Mucosa of stomach (tissue), 1 donor: ENCODE results near the gene CDKN2AIPNL.

Experiments used
- H3K27me3 ChIP-seq: one replicate; pipeline ENCODE4 v1.7.0; 2013; ENCODE audit warnings: mild to moderate bottlenecking, low read length; ENCODE audit not compliant: control insufficient read depth, insufficient read depth
- H3K36me3 ChIP-seq: one replicate; pipeline ENCODE4 v1.7.0; 2013; ENCODE audit warnings: low read length; ENCODE audit not compliant: control insufficient read depth, insufficient read depth
- H3K4me1 ChIP-seq: one replicate; pipeline ENCODE4 v1.7.0; 2013; ENCODE audit warnings: mild to moderate bottlenecking, low read length; ENCODE audit not compliant: control insufficient read depth, insufficient read depth
- H3K4me3 ChIP-seq: one replicate; pipeline ENCODE4 v1.7.0; 2013; ENCODE audit warnings: low read length
- H3K9ac ChIP-seq: one replicate; pipeline ENCODE4 v1.7.0; 2013; ENCODE audit warnings: mild to moderate bottlenecking, low read length, moderate library complexity
- H3K9me3 ChIP-seq: one replicate; pipeline ENCODE4 v1.7.0; 2013; ENCODE audit warnings: mild to moderate bottlenecking, low read length, moderate library complexity; ENCODE audit not compliant: control insufficient read depth
- donor health status: Pancreatic carcinoma.

CDKN2AIPNL gene

GRCh38 chr5:134449167-134449566 is 37.5 kb upstream of the CDKN2AIPNL start:
- H3K27me3 ChIP-seq = no peaks in the 10 kb centered on the region
- no peaks in the 10 kb centered on the region for H3K4me1 ChIP-seq
- H3K36me3 ChIP-seq = no peaks in the 10 kb centered on the region
- H3K9me3 ChIP-seq = no peaks in the 10 kb centered on the region
- H3K9ac ChIP-seq = no peak overlapping the region
- H3K4me3 ChIP-seq = no peak overlapping the region

DNA sequence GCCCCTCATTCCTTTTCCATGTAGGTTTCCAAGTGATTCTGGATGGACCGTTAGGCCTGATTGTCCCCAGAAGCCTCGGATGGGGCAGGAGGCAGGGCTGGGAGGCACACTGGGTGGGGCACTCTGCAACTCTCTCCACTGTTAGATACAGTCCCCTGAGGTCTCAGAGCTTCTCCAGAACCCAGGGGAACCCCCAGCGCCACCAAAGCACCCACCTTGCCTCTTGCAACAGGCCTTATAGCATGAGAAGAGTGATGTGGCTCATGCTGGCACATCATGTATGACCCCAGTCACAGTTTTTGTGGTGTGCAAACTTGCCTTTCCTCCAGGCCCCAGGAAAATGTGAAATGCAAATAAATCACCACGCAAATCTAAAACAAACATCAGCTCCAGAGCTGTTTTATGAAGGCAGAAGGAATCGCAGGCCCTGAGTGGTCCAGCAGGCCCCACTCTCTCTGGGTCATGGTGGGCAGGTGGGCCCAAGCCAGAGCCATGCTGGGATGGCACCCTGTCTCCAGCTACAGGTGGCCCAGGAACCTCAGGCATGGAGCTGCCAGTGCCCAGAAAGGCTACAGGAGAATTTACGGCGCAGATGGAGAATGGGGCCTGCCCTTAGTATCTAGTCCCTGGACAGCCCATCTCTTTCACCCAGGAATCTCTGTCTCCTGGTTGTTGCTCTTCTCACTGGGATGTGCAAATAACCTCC is 36.3 kb upstream of the CDKN2AIPNL start:
- no peaks in the 10 kb centered on the region for H3K9me3 ChIP-seq
- H3K9ac ChIP-seq = no peak overlapping the region
- H3K4me1 ChIP-seq = no peaks in the 10 kb centered on the region
- H3K27me3 ChIP-seq = no peaks in the 10 kb centered on the region
- H3K4me3 ChIP-seq = no peak overlapping the region
- no peaks in the 10 kb centered on the region for H3K36me3 ChIP-seq

DNA sequence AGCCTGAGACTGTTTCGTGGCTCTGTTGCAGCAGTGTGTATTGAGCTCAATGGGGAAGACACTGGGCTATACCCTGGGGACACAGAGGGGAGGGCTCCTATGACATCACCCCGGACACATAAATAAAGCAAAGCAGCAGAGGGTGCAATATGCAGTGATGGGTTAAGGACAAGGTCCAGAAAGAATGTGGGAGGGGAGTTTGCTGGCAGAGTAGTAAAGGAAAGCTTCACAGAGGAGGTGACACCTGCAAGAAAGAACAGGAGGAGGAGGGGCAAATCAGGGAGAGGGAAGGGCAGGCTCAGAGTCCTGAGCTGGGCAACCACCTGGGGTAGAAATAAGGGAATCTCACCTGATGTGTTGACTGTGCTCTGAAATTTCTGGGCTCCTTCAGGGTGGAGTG is 35.3 kb upstream of the CDKN2AIPNL start:
- Histone ChIP-seq H3K36me3 (no peaks in the 10 kb centered on the region), H3K9ac (no peak overlapping the region), H3K9me3 (no peaks in the 10 kb centered on the region), H3K4me3 (no peak overlapping the region), H3K4me1 (no peaks in the 10 kb centered on the region), H3K27me3 (no peaks in the 10 kb centered on the region)

- Histone ChIP-seq H3K4me1 (no peaks in the 10 kb centered on the region), H3K27me3 (no peaks in the 10 kb centered on the region), H3K4me3 (no peak overlapping the region), H3K36me3 (no peaks in the 10 kb centered on the region), H3K9me3 (no peaks in the 10 kb centered on the region), H3K9ac (no peak overlapping the region)
Observed at GRCh38 chr5:134445856-134446818, 34.5 kb upstream of the CDKN2AIPNL start.

DNA sequence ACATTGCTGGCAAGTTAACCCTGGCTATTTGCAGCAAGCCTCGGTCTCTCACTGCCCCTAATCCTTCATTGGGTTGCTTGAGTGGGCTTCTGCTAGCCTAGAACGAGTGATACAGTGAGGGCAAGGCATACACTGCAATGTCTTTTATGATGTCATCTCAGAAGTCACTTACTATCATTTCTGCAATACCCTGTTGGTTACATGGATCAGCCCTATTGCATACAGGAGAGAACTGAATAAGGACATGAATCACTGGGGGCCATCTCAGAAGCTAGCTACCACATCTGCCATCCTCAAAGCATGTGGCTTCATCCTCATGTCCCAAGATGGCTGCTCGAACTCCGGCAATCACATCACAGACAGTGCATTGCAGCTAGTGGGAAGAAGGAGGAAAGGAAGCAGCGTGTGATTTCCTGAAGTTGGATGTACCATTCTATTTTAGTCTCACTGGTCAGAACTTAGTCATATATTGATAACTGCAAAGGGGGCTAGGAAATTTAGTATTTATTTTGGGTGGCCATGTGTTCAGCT is 33.3 kb upstream of the CDKN2AIPNL start:
- H3K27me3 ChIP-seq = no peaks in the 10 kb centered on the region
- no peak overlapping the region for H3K9ac ChIP-seq
- no peak overlapping the region for H3K4me3 ChIP-seq
- no peaks in the 10 kb centered on the region for H3K9me3 ChIP-seq
- no peaks in the 10 kb centered on the region for H3K36me3 ChIP-seq
- H3K4me1 ChIP-seq = peaks cover 6% of the 10 kb centered on the region

DNA sequence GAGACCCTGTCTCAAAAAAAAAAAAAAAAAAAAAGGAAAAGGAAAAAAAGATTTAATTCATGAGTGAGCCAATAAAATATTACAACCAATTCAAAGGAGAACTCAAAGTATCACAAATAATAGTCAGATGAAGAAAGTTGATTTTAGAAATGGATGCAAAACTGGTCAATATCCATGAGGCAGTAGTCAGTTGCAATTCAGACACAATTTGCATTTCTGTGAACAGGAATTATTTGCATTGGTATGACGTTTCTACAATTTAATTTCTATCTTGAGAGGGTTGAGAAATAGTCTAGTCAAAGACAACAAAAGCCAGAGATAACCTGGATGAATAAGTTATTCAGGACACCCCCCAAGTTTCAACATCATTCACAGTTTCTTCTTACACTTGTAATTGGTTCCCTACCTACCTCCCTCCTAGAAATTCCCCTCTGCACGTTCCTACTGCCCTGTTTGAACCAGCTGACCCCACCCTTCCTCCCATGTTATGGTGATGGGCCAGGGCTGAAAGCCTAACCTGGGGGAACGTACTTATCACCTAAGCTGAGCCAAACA is 28.6 kb upstream of the CDKN2AIPNL start:
- H3K36me3 ChIP-seq = no peaks in the 10 kb centered on the region
- peaks cover 34% of the 10 kb centered on the region for H3K4me1 ChIP-seq
- H3K4me3 ChIP-seq = no peak overlapping the region
- H3K9me3 ChIP-seq = no peaks in the 10 kb centered on the region
- H3K9ac ChIP-seq = no peak overlapping the region
- H3K27me3 ChIP-seq = no peaks in the 10 kb centered on the region

DNA sequence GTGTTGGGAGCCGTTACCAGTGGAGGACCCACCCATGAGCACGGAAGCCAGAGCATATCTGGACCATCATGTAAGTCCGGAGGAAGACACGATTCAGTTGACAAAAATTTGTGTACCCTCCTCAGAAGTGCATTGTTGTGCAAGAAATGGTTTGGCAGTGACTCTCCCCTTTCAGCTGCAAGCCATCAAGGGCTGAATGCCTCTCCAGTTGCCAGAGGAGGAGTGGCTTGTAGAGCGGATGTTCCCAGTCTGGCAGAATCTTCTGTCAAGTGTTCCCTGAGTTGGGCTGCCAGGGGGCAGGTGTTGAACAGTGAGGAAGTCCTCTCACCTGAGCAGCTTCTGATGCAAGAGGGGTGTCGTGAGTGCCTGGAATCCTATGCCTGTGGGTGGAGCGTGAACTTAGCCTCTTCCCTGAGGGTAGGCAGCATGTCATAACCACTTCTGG is 27.6 kb upstream of the CDKN2AIPNL start:
- Histone ChIP-seq H3K9me3 (no peaks in the 10 kb centered on the region), H3K27me3 (no peaks in the 10 kb centered on the region), H3K4me3 (no peak overlapping the region), H3K4me1 (peaks cover 34% of the 10 kb centered on the region), H3K36me3 (no peaks in the 10 kb centered on the region), H3K9ac (no peak overlapping the region)

DNA sequence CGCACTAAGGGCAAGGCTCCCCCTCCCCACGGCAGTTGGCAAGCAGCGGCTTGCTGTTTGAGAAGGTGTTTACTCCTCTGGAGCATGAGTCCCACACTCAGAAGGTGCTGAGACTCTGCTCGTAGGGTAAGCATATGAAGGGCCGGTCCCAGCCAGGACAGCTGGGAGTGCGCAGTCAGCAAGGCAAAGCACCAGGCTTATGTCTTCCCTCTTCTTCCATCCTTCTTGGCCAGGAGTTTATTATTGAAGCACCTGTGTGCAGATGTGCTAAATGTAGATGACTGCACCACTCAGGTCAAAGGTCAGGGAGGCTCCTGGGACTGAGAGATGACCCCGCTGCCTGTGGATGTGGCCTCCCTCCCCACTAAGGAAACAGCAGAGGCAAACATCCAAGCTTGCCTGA is 27.0 kb upstream of the CDKN2AIPNL start:
- Histone ChIP-seq H3K9ac (no peak overlapping the region), H3K4me1 (peaks cover 34% of the 10 kb centered on the region)

DNA sequence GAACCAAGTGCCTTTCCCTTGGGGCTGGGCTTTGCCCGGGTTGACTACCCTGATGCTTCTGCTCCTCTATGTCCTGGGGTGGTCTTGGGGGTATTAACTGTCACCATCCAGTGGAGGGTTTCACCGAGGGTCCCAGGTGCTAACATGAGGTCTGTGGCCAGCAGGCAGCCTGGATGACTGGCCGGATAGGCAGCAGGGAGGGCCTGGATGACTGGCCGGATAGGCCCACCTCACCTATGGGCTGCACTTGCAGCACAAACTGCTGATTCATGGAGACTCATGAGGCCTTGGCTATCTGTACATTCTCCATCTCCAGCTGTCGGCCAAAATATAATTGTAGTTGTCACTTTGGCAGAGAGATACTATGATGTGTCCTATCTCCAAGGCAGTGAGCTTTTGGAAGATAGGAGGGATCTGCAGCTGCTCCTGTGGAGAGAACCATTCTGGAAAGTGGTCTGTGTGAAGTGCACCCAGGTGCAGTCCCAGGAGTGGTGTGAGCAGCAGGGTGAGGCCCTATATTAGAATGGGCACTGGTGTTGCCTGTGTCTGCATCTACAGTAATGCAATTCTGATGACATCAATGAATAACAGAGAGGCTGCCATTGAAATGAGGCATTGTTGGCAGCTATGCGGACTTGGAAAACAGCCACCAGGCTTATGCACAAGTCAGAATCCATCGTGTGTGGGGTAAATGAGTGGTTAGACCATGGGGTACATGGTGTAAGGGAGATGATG is 26.3 kb upstream of the CDKN2AIPNL start:
- Histone ChIP-seq H3K9me3 (no peaks in the 10 kb centered on the region), H3K36me3 (no peaks in the 10 kb centered on the region), H3K27me3 (no peaks in the 10 kb centered on the region), H3K4me1 (peaks cover 34% of the 10 kb centered on the region), H3K4me3 (no peak overlapping the region), H3K9ac (no peak overlapping the region)

More for the DNA sequence above, 27.0 kb upstream of the CDKN2AIPNL start:
- Histone ChIP-seq H3K4me3 (no peak overlapping the region), H3K36me3 (no peaks in the 10 kb centered on the region), H3K27me3 (no peaks in the 10 kb centered on the region), H3K9me3 (no peaks in the 10 kb centered on the region)

DNA sequence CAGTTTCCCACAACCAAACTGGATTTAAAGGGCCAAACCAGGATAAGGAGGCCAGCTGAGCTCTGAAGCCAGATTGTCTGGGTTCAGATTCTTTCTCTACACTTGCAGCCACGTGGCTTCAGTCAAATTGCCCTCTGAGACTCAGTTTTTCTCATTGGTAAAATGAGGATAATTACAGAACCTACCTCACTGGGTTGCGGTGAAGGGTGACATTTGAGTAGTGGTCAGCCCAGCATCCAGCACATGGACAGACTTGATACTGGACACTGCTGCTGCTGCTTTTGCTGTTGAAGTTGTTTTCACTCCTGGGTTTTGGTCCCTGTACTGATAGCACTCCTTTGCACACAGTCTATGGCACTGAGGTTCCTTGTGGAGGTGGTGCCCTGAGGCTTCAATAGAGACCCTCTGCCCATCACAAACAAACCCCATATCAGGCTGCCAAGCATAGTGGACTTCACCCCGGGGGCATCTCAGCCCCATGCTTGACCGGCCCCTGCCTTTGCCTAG is 25.7 kb upstream of the CDKN2AIPNL start:
- no peak overlapping the region for H3K9ac ChIP-seq
- H3K9me3 ChIP-seq = no peaks in the 10 kb centered on the region
- no peaks in the 10 kb centered on the region for H3K36me3 ChIP-seq
- H3K4me1 ChIP-seq = peaks cover 34% of the 10 kb centered on the region
- no peak overlapping the region for H3K4me3 ChIP-seq
- H3K27me3 ChIP-seq = no peaks in the 10 kb centered on the region

DNA sequence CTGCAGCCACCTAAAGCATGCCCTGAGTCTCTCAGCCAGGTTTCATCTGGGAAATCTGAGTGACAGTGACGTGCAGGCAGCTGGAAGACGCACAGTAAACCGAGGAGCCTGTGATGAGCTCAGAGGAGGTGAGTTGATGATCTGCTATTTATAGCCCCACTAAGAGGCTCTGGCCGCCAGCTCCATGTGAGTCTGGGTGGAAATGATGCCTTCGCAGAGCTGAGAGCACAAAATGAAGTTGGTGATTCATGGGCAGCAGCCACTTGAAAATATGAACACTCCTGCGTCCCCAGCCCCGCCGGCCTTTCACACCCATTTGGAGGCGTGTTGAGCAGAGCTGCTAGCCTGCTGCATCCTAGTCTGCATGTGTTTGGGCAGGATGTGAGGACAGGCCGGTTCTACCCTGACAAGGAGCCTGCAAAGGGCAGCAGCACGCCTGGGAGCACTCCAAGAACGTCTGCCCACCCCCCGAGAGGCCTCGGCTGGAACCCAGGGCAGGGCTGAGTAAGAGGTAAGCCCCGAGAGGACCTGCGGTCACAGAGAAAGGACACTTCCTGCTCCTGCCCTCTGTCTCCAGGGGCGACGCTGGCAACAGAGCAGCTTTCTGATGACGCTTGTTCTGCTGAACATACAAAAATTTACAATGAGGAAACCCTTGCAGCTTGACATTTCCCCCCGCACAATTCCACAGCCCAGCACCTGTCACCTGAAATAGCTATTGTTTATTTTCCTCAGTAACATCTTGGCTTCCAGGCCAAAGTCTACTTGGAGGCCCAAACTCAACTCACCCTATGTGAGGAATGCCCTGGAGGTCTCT is 25.1 kb upstream of the CDKN2AIPNL start:
- H3K27me3 ChIP-seq = no peaks in the 10 kb centered on the region

More for the DNA sequence above, 25.1 kb upstream of the CDKN2AIPNL start:
- Histone ChIP-seq H3K9ac (peak overlapping the region; percentile 42), H3K4me3 (no peak overlapping the region), H3K4me1 (peaks cover 34% of the 10 kb centered on the region), H3K36me3 (no peaks in the 10 kb centered on the region), H3K9me3 (no peaks in the 10 kb centered on the region)
